Measurements from ENCODE around the gene ADGRV1.

The ADGRV1 gene

DNA sequence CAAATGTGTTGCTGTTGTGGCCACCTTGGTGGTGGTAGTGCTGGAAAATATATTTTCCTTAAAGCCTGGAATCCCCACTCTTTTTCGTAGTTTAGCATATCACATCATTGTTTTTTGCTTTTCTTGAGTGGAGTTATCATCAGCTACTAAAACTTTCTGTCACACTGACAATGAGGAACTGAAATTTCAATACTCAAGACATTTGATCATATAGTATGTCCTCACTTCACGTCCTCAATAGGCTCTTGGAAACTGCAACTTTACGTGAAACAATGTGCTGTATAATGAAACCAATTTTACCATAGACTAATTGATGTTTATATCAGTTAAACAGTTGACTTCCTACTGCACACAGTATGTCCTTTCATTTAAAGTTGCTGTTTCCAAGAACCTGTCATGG is 265.8 kb downstream of the ADGRV1 start:
- H3K27me3 ChIP-seq (ENCODE audit: insufficient read depth, poor library complexity, severe bottlenecking), result no peaks in the 10 kb centered on the region
- H3K27ac ChIP-seq (replicated peaks), result no peak overlapping the region
- no peak for DNase-seq (ENCODE audit: low read depth in 1 of 2, low spot score in 1 of 2)
- no peak overlapping the region for H3K4me3 ChIP-seq (replicated peaks; ENCODE audit: insufficient read depth, low read length)
- TF ChIP-seq, protein P1, sequence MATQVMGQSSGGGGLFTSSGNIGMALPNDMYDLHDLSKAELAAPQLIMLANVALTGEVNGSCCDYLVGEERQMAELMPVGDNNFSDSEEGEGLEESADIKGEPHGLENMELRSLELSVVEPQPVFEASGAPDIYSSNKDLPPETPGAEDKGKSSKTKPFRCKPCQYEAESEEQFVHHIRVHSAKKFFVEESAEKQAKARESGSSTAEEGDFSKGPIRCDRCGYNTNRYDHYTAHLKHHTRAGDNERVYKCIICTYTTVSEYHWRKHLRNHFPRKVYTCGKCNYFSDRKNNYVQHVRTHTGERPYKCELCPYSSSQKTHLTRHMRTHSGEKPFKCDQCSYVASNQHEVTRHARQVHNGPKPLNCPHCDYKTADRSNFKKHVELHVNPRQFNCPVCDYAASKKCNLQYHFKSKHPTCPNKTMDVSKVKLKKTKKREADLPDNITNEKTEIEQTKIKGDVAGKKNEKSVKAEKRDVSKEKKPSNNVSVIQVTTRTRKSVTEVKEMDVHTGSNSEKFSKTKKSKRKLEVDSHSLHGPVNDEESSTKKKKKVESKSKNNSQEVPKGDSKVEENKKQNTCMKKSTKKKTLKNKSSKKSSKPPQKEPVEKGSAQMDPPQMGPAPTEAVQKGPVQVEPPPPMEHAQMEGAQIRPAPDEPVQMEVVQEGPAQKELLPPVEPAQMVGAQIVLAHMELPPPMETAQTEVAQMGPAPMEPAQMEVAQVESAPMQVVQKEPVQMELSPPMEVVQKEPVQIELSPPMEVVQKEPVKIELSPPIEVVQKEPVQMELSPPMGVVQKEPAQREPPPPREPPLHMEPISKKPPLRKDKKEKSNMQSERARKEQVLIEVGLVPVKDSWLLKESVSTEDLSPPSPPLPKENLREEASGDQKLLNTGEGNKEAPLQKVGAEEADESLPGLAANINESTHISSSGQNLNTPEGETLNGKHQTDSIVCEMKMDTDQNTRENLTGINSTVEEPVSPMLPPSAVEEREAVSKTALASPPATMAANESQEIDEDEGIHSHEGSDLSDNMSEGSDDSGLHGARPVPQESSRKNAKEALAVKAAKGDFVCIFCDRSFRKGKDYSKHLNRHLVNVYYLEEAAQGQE (IDR thresholded peaks at IDR 0.05; ENCODE audit: insufficient replicate concordance, low read depth), result no peak
- TF ChIP-seq SPI1 (IDR thresholded peaks at IDR 0.05; ENCODE audit: borderline replicate concordance, low read depth) (no peak), GABPA (IDR thresholded peaks at IDR 0.05; ENCODE audit: low read depth) (no peak), POLR2AphosphoS5 (IDR thresholded peaks at IDR 0.05; ENCODE audit: low read depth) (no peak)
- TF ChIP-seq, protein P2, sequence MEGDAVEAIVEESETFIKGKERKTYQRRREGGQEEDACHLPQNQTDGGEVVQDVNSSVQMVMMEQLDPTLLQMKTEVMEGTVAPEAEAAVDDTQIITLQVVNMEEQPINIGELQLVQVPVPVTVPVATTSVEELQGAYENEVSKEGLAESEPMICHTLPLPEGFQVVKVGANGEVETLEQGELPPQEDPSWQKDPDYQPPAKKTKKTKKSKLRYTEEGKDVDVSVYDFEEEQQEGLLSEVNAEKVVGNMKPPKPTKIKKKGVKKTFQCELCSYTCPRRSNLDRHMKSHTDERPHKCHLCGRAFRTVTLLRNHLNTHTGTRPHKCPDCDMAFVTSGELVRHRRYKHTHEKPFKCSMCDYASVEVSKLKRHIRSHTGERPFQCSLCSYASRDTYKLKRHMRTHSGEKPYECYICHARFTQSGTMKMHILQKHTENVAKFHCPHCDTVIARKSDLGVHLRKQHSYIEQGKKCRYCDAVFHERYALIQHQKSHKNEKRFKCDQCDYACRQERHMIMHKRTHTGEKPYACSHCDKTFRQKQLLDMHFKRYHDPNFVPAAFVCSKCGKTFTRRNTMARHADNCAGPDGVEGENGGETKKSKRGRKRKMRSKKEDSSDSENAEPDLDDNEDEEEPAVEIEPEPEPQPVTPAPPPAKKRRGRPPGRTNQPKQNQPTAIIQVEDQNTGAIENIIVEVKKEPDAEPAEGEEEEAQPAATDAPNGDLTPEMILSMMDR (IDR thresholded peaks at IDR 0.05; ENCODE audit: insufficient read depth, low read length), result no peak

DNA sequence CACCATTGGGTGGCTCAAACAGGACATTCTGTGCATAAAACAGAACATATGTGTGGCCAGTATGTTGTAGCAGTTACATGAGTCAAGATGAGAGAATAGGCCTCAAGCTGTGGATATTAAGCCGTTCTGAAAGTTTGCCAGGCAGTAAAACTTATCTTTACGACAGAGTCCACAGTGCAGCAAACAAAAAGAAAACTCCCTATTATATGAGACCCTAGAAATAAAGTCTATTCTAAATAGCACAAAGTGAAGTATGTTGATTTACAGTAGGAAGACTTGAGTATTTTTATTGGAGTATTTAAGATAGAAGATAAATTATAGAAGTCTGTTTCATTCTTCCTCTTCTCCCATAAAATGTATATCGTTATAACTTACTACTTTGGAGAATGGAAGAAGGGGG is 271.5 kb downstream of the ADGRV1 start:
- Histone ChIP-seq H3K27me3 (ENCODE audit: insufficient read depth, poor library complexity, severe bottlenecking) (no peaks in the 10 kb centered on the region), H3K27ac (replicated peaks) (no peak overlapping the region), H3K4me3 (replicated peaks; ENCODE audit: insufficient read depth, low read length) (no peak overlapping the region)
- TF ChIP-seq GABPA (IDR thresholded peaks at IDR 0.05; ENCODE audit: low read depth) (no peak), SPI1 (IDR thresholded peaks at IDR 0.05; ENCODE audit: borderline replicate concordance, low read depth) (no peak), POLR2AphosphoS5 (IDR thresholded peaks at IDR 0.05; ENCODE audit: low read depth) (no peak)
- TF ChIP-seq, protein P2 (IDR thresholded peaks at IDR 0.05; ENCODE audit: insufficient read depth, low read length), result no peak
- TF ChIP-seq, protein P1 (IDR thresholded peaks at IDR 0.05; ENCODE audit: insufficient replicate concordance, low read depth), result no peak
- DNase-seq (ENCODE audit: low read depth in 1 of 2, low spot score in 1 of 2), result no peak

DNA sequence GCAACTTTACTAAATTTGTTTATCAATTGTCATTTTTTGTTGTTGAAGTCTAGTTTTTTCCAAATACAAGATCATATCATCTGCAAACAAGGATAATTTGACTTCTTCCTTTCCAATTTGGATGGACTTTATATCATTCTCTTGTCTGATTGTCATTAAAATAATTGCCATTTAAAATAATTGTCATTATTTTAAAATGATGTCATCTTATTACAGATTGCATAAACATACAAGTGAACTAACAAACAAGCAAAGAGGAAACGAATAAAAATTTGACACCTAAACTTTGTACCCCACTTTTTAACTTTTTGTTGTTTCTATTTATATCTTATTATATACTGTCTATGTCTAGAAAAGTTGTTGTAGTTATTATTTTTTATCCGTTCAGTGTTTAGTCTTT is 275.2 kb downstream of the ADGRV1 start:
- no peak for DNase-seq (ENCODE audit: low read depth in 1 of 2, low spot score in 1 of 2)
- H3K27ac ChIP-seq (replicated peaks), result no peak overlapping the region
- TF ChIP-seq SPI1 (IDR thresholded peaks at IDR 0.05; ENCODE audit: borderline replicate concordance, low read depth), result no peak
- H3K4me3 ChIP-seq (replicated peaks; ENCODE audit: insufficient read depth, low read length), result no peak overlapping the region
- H3K27me3 ChIP-seq (ENCODE audit: insufficient read depth, poor library complexity, severe bottlenecking), result no peaks in the 10 kb centered on the region

DNA sequence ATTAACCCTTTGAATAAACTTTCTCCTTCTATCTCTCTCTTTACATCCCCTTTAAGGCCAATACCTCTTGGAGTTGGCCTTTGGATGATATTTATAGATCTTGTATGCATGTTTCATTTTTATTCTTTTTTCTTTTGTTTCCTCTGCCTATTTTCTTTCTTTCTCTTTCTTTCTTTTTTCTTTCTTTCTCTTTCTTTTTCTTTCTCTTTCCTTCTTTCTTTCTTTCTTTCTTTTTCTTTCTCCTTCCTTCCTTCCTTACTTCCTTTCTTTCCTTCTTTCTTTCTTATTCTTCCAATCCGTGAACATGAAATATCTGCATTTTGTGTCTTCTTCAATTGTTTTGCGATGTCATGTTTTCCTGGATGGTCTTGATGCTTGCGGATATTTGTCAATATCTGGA is 276.1 kb downstream of the ADGRV1 start:
- Histone ChIP-seq H3K27me3 (ENCODE audit: insufficient read depth, poor library complexity, severe bottlenecking) (no peaks in the 10 kb centered on the region), H3K4me3 (replicated peaks; ENCODE audit: insufficient read depth, low read length) (no peak overlapping the region), H3K27ac (replicated peaks) (no peak overlapping the region)
- TF ChIP-seq, protein P1 (IDR thresholded peaks at IDR 0.05; ENCODE audit: insufficient replicate concordance, low read depth), result no peak
- no peak for TF ChIP-seq POLR2AphosphoS5 (IDR thresholded peaks at IDR 0.05; ENCODE audit: low read depth)
- TF ChIP-seq, protein P2 (IDR thresholded peaks at IDR 0.05; ENCODE audit: insufficient read depth, low read length), result no peak
- DNase-seq (ENCODE audit: low read depth in 1 of 2, low spot score in 1 of 2), result no peak

All from HL-60 (cell line).